ENCODE results near the gene EREG.

GRCh38 chr4:74331944-74332343 is 33.0 kb upstream of the EREG start:
- TF ChIP-seq, protein P1, sequence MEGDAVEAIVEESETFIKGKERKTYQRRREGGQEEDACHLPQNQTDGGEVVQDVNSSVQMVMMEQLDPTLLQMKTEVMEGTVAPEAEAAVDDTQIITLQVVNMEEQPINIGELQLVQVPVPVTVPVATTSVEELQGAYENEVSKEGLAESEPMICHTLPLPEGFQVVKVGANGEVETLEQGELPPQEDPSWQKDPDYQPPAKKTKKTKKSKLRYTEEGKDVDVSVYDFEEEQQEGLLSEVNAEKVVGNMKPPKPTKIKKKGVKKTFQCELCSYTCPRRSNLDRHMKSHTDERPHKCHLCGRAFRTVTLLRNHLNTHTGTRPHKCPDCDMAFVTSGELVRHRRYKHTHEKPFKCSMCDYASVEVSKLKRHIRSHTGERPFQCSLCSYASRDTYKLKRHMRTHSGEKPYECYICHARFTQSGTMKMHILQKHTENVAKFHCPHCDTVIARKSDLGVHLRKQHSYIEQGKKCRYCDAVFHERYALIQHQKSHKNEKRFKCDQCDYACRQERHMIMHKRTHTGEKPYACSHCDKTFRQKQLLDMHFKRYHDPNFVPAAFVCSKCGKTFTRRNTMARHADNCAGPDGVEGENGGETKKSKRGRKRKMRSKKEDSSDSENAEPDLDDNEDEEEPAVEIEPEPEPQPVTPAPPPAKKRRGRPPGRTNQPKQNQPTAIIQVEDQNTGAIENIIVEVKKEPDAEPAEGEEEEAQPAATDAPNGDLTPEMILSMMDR (IDR thresholded peaks at IDR 0.05), result no peak
- TF ChIP-seq POLR2A (IDR thresholded peaks at IDR 0.05), result no peak
